ENCODE measurements around the gene ASPDH. TPM values are rescaled to one million over a fixed set of nuclear protein-coding genes. Genes with fewer than 3 reads are reported as not detected.
A peak's percentile ranks its signal among the peaks of the same experiment; 100 is the strongest.

Gene ASPDH
- total and polyA plus RNA-seq, 2 donors from 2014 or later: 115 TPM; not detected in 1

- H3K4me3 ChIP-seq (ENCODE audit: low read length in 3 of 3): no peak overlapping the region
- H3K27me3 ChIP-seq (ENCODE audit: control insufficient read depth, insufficient read depth, low read length): peaks cover 8% of the 10 kb centered on the region
- intact Hi-C loops (cut with DNase I): no loop called here
- H3K9ac ChIP-seq (ENCODE audit: low read length in 3 of 3): no peak overlapping the region
- no peak overlapping the region for H3K27ac ChIP-seq (ENCODE audit: low read depth in 2 of 2, low read length in 2 of 2)
- no peaks in the 10 kb centered on the region for H3K9me3 ChIP-seq (ENCODE audit: control insufficient read depth in 2 of 3, insufficient read depth in 1 of 3, low read length in 3 of 3)
- peak in 3 of 5 donors; percentile 34 to 62 (median 59) for DNase-seq
- no peak for TF ChIP-seq CTCF (IDR thresholded peaks at IDR 0.05; ENCODE audit: borderline replicate concordance, extremely low read depth, insufficient read depth)
- no peaks in the 10 kb centered on the region for H3K36me3 ChIP-seq (ENCODE audit: control insufficient read depth in 2 of 3, insufficient read depth in 3 of 3, low read length in 3 of 3)
- no peaks in the 10 kb centered on the region for H3K4me1 ChIP-seq (ENCODE audit: control insufficient read depth in 2 of 3, insufficient read depth in 2 of 3, low read depth in 1 of 3, low read length in 3 of 3)
- no peak for FAIRE-seq
Measured at GRCh38 chr19:50500060-50500752, 13.5 kb downstream of the ASPDH start.

- no peaks in the 10 kb centered on the region for H3K9me3 ChIP-seq (ENCODE audit: control insufficient read depth in 2 of 3, insufficient read depth in 1 of 3, low read length in 3 of 3)
- no peak overlapping the region for H3K9ac ChIP-seq (ENCODE audit: low read length in 3 of 3)
- H3K4me3 ChIP-seq (ENCODE audit: low read length in 3 of 3): no peak overlapping the region
- intact Hi-C loops (cut with DNase I): no loop called here
- no peaks in the 10 kb centered on the region for H3K36me3 ChIP-seq (ENCODE audit: control insufficient read depth in 2 of 3, insufficient read depth in 3 of 3, low read length in 3 of 3)
- H3K27ac ChIP-seq (ENCODE audit: low read depth in 2 of 2, low read length in 2 of 2): no peak overlapping the region
- H3K4me1 ChIP-seq (ENCODE audit: control insufficient read depth in 2 of 3, insufficient read depth in 2 of 3, low read depth in 1 of 3, low read length in 3 of 3): no peaks in the 10 kb centered on the region
- FAIRE-seq (no peak), DNase-seq (no peak)
- peaks cover 8% of the 10 kb centered on the region for H3K27me3 ChIP-seq (ENCODE audit: control insufficient read depth, insufficient read depth, low read length)
- no peak for TF ChIP-seq CTCF (IDR thresholded peaks at IDR 0.05; ENCODE audit: borderline replicate concordance, extremely low read depth, insufficient read depth)
Measured at GRCh38 chr19:50498219-50499056, 15.3 kb downstream of the ASPDH start.

- Histone ChIP-seq H3K36me3 (ENCODE audit: control insufficient read depth in 2 of 3, insufficient read depth in 3 of 3, low read length in 3 of 3) (no peaks in the 10 kb centered on the region), H3K4me1 (ENCODE audit: control insufficient read depth in 2 of 3, insufficient read depth in 2 of 3, low read depth in 1 of 3, low read length in 3 of 3) (no peaks in the 10 kb centered on the region), H3K9ac (ENCODE audit: low read length in 3 of 3) (no peak overlapping the region), H3K27me3 (ENCODE audit: control insufficient read depth, insufficient read depth, low read length) (peaks cover 8% of the 10 kb centered on the region), H3K27ac (ENCODE audit: low read depth in 2 of 2, low read length in 2 of 2) (no peak overlapping the region), H3K9me3 (ENCODE audit: control insufficient read depth in 2 of 3, insufficient read depth in 1 of 3, low read length in 3 of 3) (no peaks in the 10 kb centered on the region), H3K4me3 (ENCODE audit: low read length in 3 of 3) (no peak overlapping the region)
- DNase-seq: peak in 1 of 5 donors; percentile 42
- intact Hi-C loops (cut with DNase I): no loop called here
- no peak for FAIRE-seq
- no peak for TF ChIP-seq CTCF (IDR thresholded peaks at IDR 0.05; ENCODE audit: borderline replicate concordance, extremely low read depth, insufficient read depth)
Measured at GRCh38 chr19:50497022-50497405, 16.7 kb downstream of the ASPDH start.

Data from kidney (tissue), 14 donors.